ENCODE results near the gene TULP3. TPM values are rescaled to one million over a fixed set of nuclear protein-coding genes. Genes with fewer than 3 reads are reported as not detected.

Gene TULP3
- total and polyA plus RNA-seq, 2 experiments from 2014 or later = 19.0 to 22.9 TPM

DNA sequence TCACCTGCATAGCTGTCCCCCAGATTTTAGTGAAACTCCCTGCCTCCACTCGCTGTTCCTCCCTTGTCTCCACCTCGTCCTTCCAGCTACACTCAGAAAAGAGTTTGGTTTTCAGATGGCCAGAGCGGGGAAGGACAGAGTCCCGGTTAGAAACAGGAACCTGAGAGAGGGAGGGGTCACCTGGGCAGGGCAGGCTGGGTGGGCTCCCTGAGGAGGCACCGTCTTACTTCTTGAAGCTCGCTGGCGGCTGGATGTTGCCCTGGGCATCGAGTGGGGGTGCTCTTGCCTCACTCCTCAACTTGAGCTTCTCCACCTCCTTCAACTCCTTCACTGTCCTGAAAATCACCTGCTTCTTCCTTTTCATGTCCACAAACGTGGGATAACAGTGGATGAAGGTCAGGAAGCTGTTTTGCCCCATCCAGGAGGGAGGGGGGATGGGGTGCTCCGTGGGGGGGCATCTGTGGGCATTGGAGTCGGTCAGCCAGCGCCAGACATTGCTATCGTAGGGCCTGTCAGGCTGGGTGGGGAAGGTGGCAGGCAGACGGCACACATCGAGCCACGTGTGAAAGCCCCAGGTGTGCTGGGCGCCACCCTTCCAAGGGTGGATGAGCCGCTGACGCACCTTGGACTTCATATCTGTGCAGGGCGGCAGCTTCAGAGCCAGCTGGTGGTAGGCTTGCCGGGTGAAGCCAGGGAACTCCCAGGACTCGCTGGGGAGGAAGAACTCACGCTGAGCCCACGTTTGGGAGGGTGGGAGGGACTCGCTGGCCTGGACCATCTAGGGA lies 35.8 kb upstream of the TULP3 start:
- DNase-seq (ENCODE audit: low spot score) = no peak
- no peaks in the 10 kb centered on the region for H3K4me1 ChIP-seq (ENCODE audit: insufficient read depth)
- no peak overlapping the region for H2AFZ ChIP-seq
- WGBS (ENCODE audit: low lambda C conversion rate, missing lambda C conversion rate) = 86% methylated on average over 24 of the region's 25 CpGs
- no peaks in the 10 kb centered on the region for H3K27me3 ChIP-seq
- H3K79me2 ChIP-seq = no peaks in the 10 kb centered on the region
- H3K4me2 ChIP-seq = no peak overlapping the region
- H3K27ac ChIP-seq = no peak overlapping the region
- H3K9me3 ChIP-seq (ENCODE audit: low read depth) = no peaks in the 10 kb centered on the region
- no peaks in the 10 kb centered on the region for H4K20me1 ChIP-seq (ENCODE audit: insufficient read depth, poor library complexity, severe bottlenecking)
- H3K9me2 ChIP-seq (replicated peaks; ENCODE audit: insufficient read depth) = no peaks in the 10 kb centered on the region
- H3K36me3 ChIP-seq (replicated peaks; ENCODE audit: insufficient read depth, low read depth) = no peaks in the 10 kb centered on the region
- TF ChIP-seq EZH2 (IDR thresholded peaks at IDR 0.05; ENCODE audit: borderline replicate concordance) (no peak), EZH2phosphoT487 (IDR thresholded peaks at IDR 0.05; ENCODE audit: low read depth, severe bottlenecking, unreplicated experiment) (no peak)
- TF ChIP-seq, protein P1, sequence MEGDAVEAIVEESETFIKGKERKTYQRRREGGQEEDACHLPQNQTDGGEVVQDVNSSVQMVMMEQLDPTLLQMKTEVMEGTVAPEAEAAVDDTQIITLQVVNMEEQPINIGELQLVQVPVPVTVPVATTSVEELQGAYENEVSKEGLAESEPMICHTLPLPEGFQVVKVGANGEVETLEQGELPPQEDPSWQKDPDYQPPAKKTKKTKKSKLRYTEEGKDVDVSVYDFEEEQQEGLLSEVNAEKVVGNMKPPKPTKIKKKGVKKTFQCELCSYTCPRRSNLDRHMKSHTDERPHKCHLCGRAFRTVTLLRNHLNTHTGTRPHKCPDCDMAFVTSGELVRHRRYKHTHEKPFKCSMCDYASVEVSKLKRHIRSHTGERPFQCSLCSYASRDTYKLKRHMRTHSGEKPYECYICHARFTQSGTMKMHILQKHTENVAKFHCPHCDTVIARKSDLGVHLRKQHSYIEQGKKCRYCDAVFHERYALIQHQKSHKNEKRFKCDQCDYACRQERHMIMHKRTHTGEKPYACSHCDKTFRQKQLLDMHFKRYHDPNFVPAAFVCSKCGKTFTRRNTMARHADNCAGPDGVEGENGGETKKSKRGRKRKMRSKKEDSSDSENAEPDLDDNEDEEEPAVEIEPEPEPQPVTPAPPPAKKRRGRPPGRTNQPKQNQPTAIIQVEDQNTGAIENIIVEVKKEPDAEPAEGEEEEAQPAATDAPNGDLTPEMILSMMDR (IDR thresholded peaks at IDR 0.05; ENCODE audit: poor library complexity) = no peak
- H3K4me3 ChIP-seq = no peak overlapping the region

DNA sequence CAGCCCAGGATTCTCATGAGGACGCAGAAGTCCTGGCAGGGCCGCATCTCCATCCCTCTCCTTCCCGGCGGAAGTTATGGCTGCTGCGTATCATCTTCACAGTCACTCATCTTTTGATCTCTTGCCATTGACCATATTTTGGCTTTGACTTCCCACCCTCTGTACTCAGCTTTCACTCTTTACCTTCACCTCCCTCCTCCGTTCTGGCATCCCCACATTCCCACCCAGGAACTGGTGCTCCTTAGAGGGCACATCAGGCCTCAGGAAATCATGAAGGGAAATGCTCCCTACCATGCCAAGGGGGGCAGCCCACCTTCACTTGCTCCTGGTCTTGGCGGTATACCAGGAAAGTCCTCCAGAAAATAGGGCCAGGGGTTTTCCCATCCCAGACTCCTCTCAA lies 35.1 kb upstream of the TULP3 start:
- H3K27me3 ChIP-seq = no peaks in the 10 kb centered on the region
- H4K20me1 ChIP-seq (ENCODE audit: insufficient read depth, poor library complexity, severe bottlenecking) = no peaks in the 10 kb centered on the region
- H3K79me2 ChIP-seq = no peaks in the 10 kb centered on the region
- no peak overlapping the region for H3K4me2 ChIP-seq
- 96% methylated on average over 6 of the region's 7 CpGs for WGBS (ENCODE audit: low lambda C conversion rate, missing lambda C conversion rate)
- H3K27ac ChIP-seq = no peak overlapping the region
- H3K9me3 ChIP-seq (ENCODE audit: low read depth) = no peaks in the 10 kb centered on the region
- H3K4me1 ChIP-seq (ENCODE audit: insufficient read depth) = no peaks in the 10 kb centered on the region
- no peak overlapping the region for H3K4me3 ChIP-seq
- TF ChIP-seq, protein P1 (IDR thresholded peaks at IDR 0.05; ENCODE audit: poor library complexity) = no peak
- TF ChIP-seq EZH2phosphoT487 (IDR thresholded peaks at IDR 0.05; ENCODE audit: low read depth, severe bottlenecking, unreplicated experiment) = no peak
- TF ChIP-seq EZH2 (IDR thresholded peaks at IDR 0.05; ENCODE audit: borderline replicate concordance) = no peak
- H3K9me2 ChIP-seq (replicated peaks; ENCODE audit: insufficient read depth) = no peaks in the 10 kb centered on the region
- H3K36me3 ChIP-seq (replicated peaks; ENCODE audit: insufficient read depth, low read depth) = no peaks in the 10 kb centered on the region
- no peak overlapping the region for H2AFZ ChIP-seq
- no peak for DNase-seq (ENCODE audit: low spot score)

DNA sequence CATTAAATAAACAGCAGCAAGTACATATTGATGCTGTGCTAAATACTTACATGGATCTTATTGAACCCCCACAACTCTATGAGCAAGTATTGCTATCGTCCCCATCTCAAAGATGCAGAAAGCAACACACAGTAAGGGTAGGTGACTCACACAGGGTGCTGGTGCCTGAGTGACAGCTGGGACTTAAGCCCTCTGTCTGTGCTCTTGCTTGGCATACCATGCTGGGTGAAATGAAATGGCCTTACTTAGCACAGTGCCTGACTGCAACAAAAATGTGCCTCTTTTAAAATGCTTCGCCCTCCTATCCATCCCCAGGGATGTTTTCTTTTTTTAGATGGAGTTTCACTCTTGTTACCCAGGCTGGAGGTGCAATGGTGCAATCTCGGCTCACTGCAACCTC lies 34.6 kb upstream of the TULP3 start:
- Histone ChIP-seq H2AFZ (no peak overlapping the region), H3K36me3 (replicated peaks; ENCODE audit: insufficient read depth, low read depth) (no peaks in the 10 kb centered on the region), H3K4me3 (no peak overlapping the region), H3K9me3 (ENCODE audit: low read depth) (no peaks in the 10 kb centered on the region), H3K4me2 (no peak overlapping the region), H3K27ac (no peak overlapping the region), H4K20me1 (ENCODE audit: insufficient read depth, poor library complexity, severe bottlenecking) (no peaks in the 10 kb centered on the region), H3K4me1 (ENCODE audit: insufficient read depth) (no peaks in the 10 kb centered on the region), H3K79me2 (no peaks in the 10 kb centered on the region), H3K27me3 (no peaks in the 10 kb centered on the region), H3K9me2 (replicated peaks; ENCODE audit: insufficient read depth) (no peaks in the 10 kb centered on the region)
- WGBS (ENCODE audit: low lambda C conversion rate, missing lambda C conversion rate) = 86% methylated on average over 3 of the region's 3 CpGs
- TF ChIP-seq, protein P1 (IDR thresholded peaks at IDR 0.05; ENCODE audit: poor library complexity) = no peak
- no peak for TF ChIP-seq EZH2 (IDR thresholded peaks at IDR 0.05; ENCODE audit: borderline replicate concordance)
- no peak for TF ChIP-seq EZH2phosphoT487 (IDR thresholded peaks at IDR 0.05; ENCODE audit: low read depth, severe bottlenecking, unreplicated experiment)
- DNase-seq (ENCODE audit: low spot score) = no peak

All from hepatocyte (in vitro differentiated cells).